Keratinocyte (primary cell): ENCODE measurements around the gene FIZ1. TPM values are rescaled to one million over a fixed set of nuclear protein-coding genes. Genes with fewer than 3 reads are reported as not detected.

Source experiments
- DNase-seq: peaks from one replicate; pipeline ENCODE4 v3.0.0-alpha.2; 2011; ENCODE audit warnings: low read depth, missing footprints, low spot score
- FAIRE-seq: peaks from 2 replicates; lab custom pipeline; 2011; peaks lifted over from hg19 to GRCh38; lab: Jason Lieb, UNC
- H2AFZ ChIP-seq: 2 replicates; pipeline ENCODE4 v1.6.0; 2012; ENCODE audit warnings: low read length, control low read depth, inconsistent platforms; ENCODE audit not compliant: control insufficient read depth
- H3K27ac ChIP-seq: 2 replicates; pipeline ENCODE4 v1.5.1; 2011; ENCODE audit warnings: low read length; ENCODE audit not compliant: control insufficient read depth, insufficient read depth
- H3K27me3 ChIP-seq: 3 replicates; pipeline ENCODE4 v1.6.0; 2011; ENCODE audit warnings: low read length; ENCODE audit not compliant: control insufficient read depth, insufficient read depth; ENCODE audit errors: extremely low read depth
- H3K36me3 ChIP-seq, 2 experiments: 2 replicates in 1 of 2; 3 replicates in 1 of 2; pipeline ENCODE4 v1.5.1; 2011; ENCODE audit warnings: low read length in 2 of 2, mild to moderate bottlenecking in 1 of 2; ENCODE audit not compliant: control insufficient read depth in 2 of 2, insufficient read depth in 2 of 2; ENCODE audit errors: extremely low read depth in 1 of 2
- H3K4me1 ChIP-seq: 3 replicates; pipeline ENCODE4 v1.5.1; 2011; ENCODE audit warnings: low read length; ENCODE audit not compliant: control insufficient read depth, insufficient read depth; ENCODE audit errors: extremely low read depth
- H3K4me2 ChIP-seq: 3 replicates; pipeline ENCODE4 v1.6.0; 2011; ENCODE audit warnings: low read depth, low read length; ENCODE audit not compliant: control insufficient read depth, insufficient read depth; ENCODE audit errors: extremely low read depth
- H3K4me3 ChIP-seq, 3 experiments: fragments of 200-600 bp in 1 of 3; sonication (generic) in 1 of 3; 2 replicates in 2 of 3; 3 replicates in 1 of 3; pipeline ENCODE4 v1.5.1; 2011 to 2016; ENCODE audit warnings: low read length in 3 of 3, mild to moderate bottlenecking in 3 of 3, control low read depth in 2 of 3, inconsistent platforms in 1 of 3, low read depth in 1 of 3, mixed read lengths in 1 of 3, mixed run types in 1 of 3, moderate library complexity in 1 of 3; ENCODE audit not compliant: control insufficient read depth in 2 of 3, insufficient read depth in 2 of 3; ENCODE audit errors: extremely low read depth in 1 of 3
- H3K79me2 ChIP-seq: 2 replicates; pipeline ENCODE4 v1.6.0; 2012; ENCODE audit warnings: low read length; ENCODE audit not compliant: control insufficient read depth, insufficient read depth
- H3K9ac ChIP-seq: 3 replicates; pipeline ENCODE4 v1.6.0; 2011; ENCODE audit warnings: low read length; ENCODE audit not compliant: control insufficient read depth, insufficient read depth; ENCODE audit errors: extremely low read depth
- H3K9me1 ChIP-seq: 3 replicates; pipeline ENCODE4 v1.6.0; 2011; ENCODE audit warnings: low read length; ENCODE audit not compliant: control insufficient read depth, insufficient read depth; ENCODE audit errors: extremely low read depth
- H3K9me3 ChIP-seq: 2 replicates; pipeline ENCODE4 v1.5.1; 2012; ENCODE audit warnings: low read depth, low read length; ENCODE audit not compliant: control insufficient read depth
- H4K20me1 ChIP-seq: 3 replicates; pipeline ENCODE4 v1.6.0; 2011; ENCODE audit warnings: low read length; ENCODE audit not compliant: control insufficient read depth, insufficient read depth; ENCODE audit errors: extremely low read depth
- CTCF ChIP-seq, 3 experiments: IDR thresholded peaks in 1 of 3; conservative IDR thresholded peaks in 1 of 3; optimal IDR thresholded peaks in 1 of 3; 2 replicates in 2 of 3; 3 replicates in 1 of 3; pipeline versions ENCODE3 to v1.5.1; 2011; ENCODE audit warnings: low read length in 3 of 3, mild to moderate bottlenecking in 3 of 3, moderate library complexity in 2 of 3, control low read depth in 1 of 3, inconsistent platforms in 1 of 3; ENCODE audit not compliant: insufficient read depth in 2 of 3; ENCODE audit errors: extremely low read depth in 1 of 3
- EZH2 ChIP-seq: IDR thresholded peaks from one replicate; pipeline ENCODE4 v1.6.1; 2012; ENCODE audit warnings: inconsistent platforms, mild to moderate bottlenecking, low read length, moderate library complexity
- dilution Hi-C: fragments of 300-500 bp; cut with MboI; formaldehyde crosslinking; loops from one replicate; pipeline ENCODE4 v1.7.0; 2020; ENCODE audit warnings: low sequenced_read_pairs; ENCODE audit not compliant: extremely low pct_ligation_motif_present
- polyA plus RNA-seq, 5 experiments: library from polyadenylated mRNA; depleted of rRNA in 3 of 5; stranded (reverse) in 3 of 5; stranded (forward) in 1 of 5; unstranded in 1 of 5; fragments of >200 nt; gene quantifications; 1 replicate in 1 of 5; 2 replicates in 3 of 5; 3 replicates in 1 of 5; pipeline versions ENCODE4 v1.2.1 to v1.2.3, GENCODE V29; 2011 to 2012; ENCODE audit warnings: missing spikeins in 2 of 5, low read depth in 1 of 5, low replicate concordance in 1 of 5

The FIZ1 gene
- polyA plus RNA-seq, 1 donor (not counting 4 experiments of a cell fraction or from before 2014, with no cell fraction given): 2.7 TPM

GRCh38 chr19:55546011-55546410, 53.3 kb downstream of the FIZ1 start:
- dilution Hi-C loops: no loop called here
- H2AFZ ChIP-seq: no peak overlapping the region
- no peaks in the 10 kb centered on the region for H3K9me1 ChIP-seq
- no peaks in the 10 kb centered on the region for H4K20me1 ChIP-seq
- no peaks in the 10 kb centered on the region for H3K79me2 ChIP-seq
- no peak overlapping the region for H3K27ac ChIP-seq
- H3K27me3 ChIP-seq: no peaks in the 10 kb centered on the region
- H3K9ac ChIP-seq: no peak overlapping the region
- DNase-seq: no peak
- no peaks in the 10 kb centered on the region for H3K9me3 ChIP-seq
- peaks cover 3% of the 10 kb centered on the region for H3K4me1 ChIP-seq
- H3K4me2 ChIP-seq: no peak overlapping the region
- no peak overlapping the region for H3K4me3 ChIP-seq
- FAIRE-seq: no peak
- H3K36me3 ChIP-seq: no peaks in the 10 kb centered on the region
- TF ChIP-seq CTCF (optimal IDR thresholded peaks at IDR 0.05 in 1 of 3, IDR thresholded peaks at IDR 0.05 in 1 of 3, conservative IDR thresholded peaks at IDR 0.05 in 1 of 3; ENCODE audit: extremely low read depth in 1 of 3, insufficient read depth in 2 of 3, low read length in 3 of 3): no peak
- no peak for TF ChIP-seq EZH2

- Histone ChIP-seq H3K36me3 (no peaks in the 10 kb centered on the region), H3K9ac (no peak within 1 kb of the TSS), H3K4me3 (no peak within 1 kb of the TSS), H3K9me1 (no peaks in the 10 kb centered on the region), H4K20me1 (no peaks in the 10 kb centered on the region), H3K27ac (no peak within 1 kb of the TSS), H3K27me3 (no peaks in the 10 kb centered on the region), H3K4me1 (peaks cover 3% of the 10 kb centered on the region), H3K4me2 (no peak within 1 kb of the TSS), H2AFZ (no peak within 1 kb of the TSS), H3K9me3 (no peaks in the 10 kb centered on the region), H3K79me2 (no peaks in the 10 kb centered on the region)
- TF ChIP-seq EZH2: no peak
- no peak for DNase-seq
- FAIRE-seq: no peak
- dilution Hi-C loops: no loop called here
These were observed 53.9 kb downstream of the FIZ1 start, which contains the start of gene SBK3 for GRCh38 chr19:55545443-55545842. Gene SBK3 (minus strand): TSS chr19:55545543. CDS start chr19:55545543, 0 bp downstream.

- H3K4me2 ChIP-seq: no peak overlapping the region
- no peaks in the 10 kb centered on the region for H3K36me3 ChIP-seq
- dilution Hi-C loops: no loop called here
- DNase-seq (no peak), FAIRE-seq (no peak)
- no peaks in the 10 kb centered on the region for H3K27me3 ChIP-seq
- no peak overlapping the region for H3K27ac ChIP-seq
- peaks cover 3% of the 10 kb centered on the region for H3K4me1 ChIP-seq
- H3K79me2 ChIP-seq: no peaks in the 10 kb centered on the region
- no peak for TF ChIP-seq CTCF (optimal IDR thresholded peaks at IDR 0.05 in 1 of 3, IDR thresholded peaks at IDR 0.05 in 1 of 3, conservative IDR thresholded peaks at IDR 0.05 in 1 of 3; ENCODE audit: extremely low read depth in 1 of 3, insufficient read depth in 2 of 3, low read length in 3 of 3)
- TF ChIP-seq EZH2: no peak
- no peak overlapping the region for H2AFZ ChIP-seq
- no peaks in the 10 kb centered on the region for H3K9me3 ChIP-seq
- no peaks in the 10 kb centered on the region for H4K20me1 ChIP-seq
- no peak overlapping the region for H3K4me3 ChIP-seq
- H3K9me1 ChIP-seq: no peaks in the 10 kb centered on the region
- H3K9ac ChIP-seq: no peak overlapping the region
These were observed 54.4 kb downstream of the FIZ1 start for GRCh38 chr19:55544776-55545439.
